Neural cell (in vitro differentiated cells): ENCODE results near the gene AK4.

Source experiments
- CTCF ChIP-seq: fragments of 450-650 bp; IDR thresholded peaks from 2 replicates; pipeline ENCODE4 v1.5.1; 2014; ENCODE audit warnings: antibody characterized with exemption, mild to moderate bottlenecking, moderate library complexity; ENCODE audit not compliant: poor library complexity, severe bottlenecking
- REST ChIP-seq: IDR thresholded peaks from 2 replicates; pipeline ENCODE4 v1.6.1; 2012; ENCODE audit warnings: borderline replicate concordance

GRCh38 chr1:65229754-65230339 lies 81.8 kb downstream of the AK4 start:
- no peak for TF ChIP-seq CTCF
- TF ChIP-seq REST = no peak
